Activated CD8-positive, alpha-beta memory T cell treated with anti-CD3 and anti-CD28 coated beads for 4 hours (primary cell): Measurements from ENCODE around the gene GABRG3.

Experiments used
- DNase-seq, 2 donors: peaks; one replicate each; pipeline ENCODE4 v3.0.0-alpha.2; 2020; ENCODE audit warnings: low read depth in 2 of 2

The GABRG3 gene

DNA sequence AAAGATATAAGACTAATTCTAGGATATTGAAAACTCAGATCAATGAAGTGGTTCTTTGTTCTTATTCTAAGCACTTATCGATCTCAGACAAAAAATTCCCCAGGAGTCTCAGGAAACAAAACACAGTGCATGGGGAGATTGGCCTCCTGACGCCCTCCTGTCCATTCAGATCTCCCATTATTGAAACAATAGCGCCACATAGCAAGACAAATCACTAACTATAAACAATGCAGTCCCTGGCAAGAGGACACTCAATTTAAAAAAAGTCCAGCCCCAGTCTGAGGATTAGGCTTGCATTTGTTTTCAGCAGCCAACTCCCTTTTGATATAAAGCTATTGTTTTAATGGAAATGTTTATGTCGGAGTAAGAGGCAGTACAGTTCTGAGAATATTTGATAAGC is 528.2 kb downstream of the GABRG3 start:
- DNase-seq: no peak

DNA sequence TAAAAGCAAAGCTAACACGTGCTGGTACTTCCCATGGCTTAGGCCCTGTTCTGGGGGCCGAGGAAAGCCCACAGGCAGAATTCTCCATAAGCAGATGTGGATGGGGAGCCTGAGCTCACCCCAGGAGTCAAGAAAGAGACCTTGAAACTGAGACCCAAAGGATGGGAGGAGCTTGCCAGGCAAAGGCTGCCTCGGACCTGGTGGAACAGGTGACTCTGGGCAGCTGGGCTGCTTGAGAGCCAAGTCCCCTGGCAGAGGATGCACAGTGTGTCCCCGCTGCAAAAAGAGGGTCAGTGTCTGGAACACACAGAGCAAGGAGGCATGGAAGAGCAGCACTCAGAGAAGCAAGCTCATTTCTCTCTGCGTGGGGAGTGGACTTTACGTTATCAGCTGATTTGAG is 528.7 kb downstream of the GABRG3 start:
- no peak for DNase-seq

DNA sequence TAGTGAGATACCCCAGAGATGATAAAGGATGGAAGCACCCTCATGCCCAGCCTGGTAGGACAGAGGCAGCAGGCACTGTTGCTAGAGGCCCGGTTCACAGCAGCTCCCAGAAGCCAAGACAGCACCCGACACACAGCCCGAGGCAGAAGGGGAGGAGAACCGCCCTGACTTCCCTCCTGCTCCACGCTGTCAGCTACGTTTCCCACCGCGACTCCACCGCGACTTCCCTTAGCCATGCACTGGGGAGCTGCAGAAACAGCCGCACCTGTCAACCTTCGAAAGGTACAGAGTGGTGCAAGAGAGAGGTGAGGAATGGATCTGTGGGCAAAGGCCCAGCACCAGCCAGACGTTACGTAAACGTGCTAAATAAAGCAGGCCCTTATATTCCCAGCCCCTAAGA is 529.2 kb downstream of the GABRG3 start:
- DNase-seq: no peak

- no peak for DNase-seq
Measured at GRCh38 chr15:27506752-27507151, 535.8 kb downstream of the GABRG3 start.

- DNase-seq: no peak
Measured at GRCh38 chr15:27509014-27509413, 538.0 kb downstream of the GABRG3 start.

- no peak for DNase-seq
Measured at GRCh38 chr15:27512281-27513001, 541.5 kb downstream of the GABRG3 start.

GRCh38 chr15:27514526-27514925 is 543.5 kb downstream of the GABRG3 start:
- DNase-seq: no peak

- no peak for DNase-seq
Measured at GRCh38 chr15:27527490-27528067, 556.6 kb downstream of the GABRG3 start.

GRCh38 chr15:27529399-27529798 is 558.4 kb downstream of the GABRG3 start:
- no peak for DNase-seq

DNA sequence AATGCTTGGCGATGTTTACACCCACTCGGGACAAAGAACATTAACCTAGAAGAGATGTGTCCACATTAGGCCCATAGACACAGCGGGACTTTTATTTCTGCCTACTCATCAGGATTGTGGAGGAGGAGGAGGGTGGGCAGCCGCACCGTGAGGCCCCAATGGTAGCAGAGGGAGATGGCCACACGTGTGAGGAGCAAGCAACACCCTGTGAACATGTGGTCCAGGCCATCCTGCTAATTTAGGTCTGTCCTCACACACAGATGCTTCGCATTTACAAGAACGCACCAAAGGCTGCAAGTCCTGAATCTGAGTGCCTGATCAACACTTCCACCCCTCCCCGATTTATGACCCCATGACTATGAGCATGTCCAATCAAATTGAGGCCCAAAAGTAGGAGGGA is 560.0 kb downstream of the GABRG3 start:
- no peak for DNase-seq

GRCh38 chr15:27532358-27532757 is 561.4 kb downstream of the GABRG3 start:
- DNase-seq: no peak

GRCh38 chr15:27535445-27536129 is 564.6 kb downstream of the GABRG3 start:
- DNase-seq: no peak

- DNase-seq: no peak
Measured at GRCh38 chr15:27538325-27538724, 567.3 kb downstream of the GABRG3 start.

DNA sequence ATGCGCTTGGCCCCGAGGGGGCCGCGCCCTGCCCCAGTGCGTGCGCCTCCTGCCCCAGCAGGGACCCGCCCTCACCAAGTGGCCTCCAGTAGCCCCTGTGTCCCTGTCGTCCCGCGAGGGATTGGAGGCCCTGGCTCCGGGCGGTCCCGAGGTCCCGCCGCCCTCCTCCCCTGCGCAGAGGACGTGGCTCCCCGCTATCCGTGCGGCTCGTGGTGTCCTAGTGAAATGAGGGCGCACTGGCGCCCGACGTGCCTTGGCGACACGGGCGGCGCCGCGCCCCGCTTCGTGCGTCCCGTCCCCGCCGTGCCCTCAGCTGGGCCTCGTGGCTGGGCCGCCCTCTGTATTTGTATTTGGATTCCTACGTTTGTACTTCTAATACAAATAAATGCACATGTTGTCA is 570.6 kb downstream of the GABRG3 start:
- DNase-seq: no peak

DNA sequence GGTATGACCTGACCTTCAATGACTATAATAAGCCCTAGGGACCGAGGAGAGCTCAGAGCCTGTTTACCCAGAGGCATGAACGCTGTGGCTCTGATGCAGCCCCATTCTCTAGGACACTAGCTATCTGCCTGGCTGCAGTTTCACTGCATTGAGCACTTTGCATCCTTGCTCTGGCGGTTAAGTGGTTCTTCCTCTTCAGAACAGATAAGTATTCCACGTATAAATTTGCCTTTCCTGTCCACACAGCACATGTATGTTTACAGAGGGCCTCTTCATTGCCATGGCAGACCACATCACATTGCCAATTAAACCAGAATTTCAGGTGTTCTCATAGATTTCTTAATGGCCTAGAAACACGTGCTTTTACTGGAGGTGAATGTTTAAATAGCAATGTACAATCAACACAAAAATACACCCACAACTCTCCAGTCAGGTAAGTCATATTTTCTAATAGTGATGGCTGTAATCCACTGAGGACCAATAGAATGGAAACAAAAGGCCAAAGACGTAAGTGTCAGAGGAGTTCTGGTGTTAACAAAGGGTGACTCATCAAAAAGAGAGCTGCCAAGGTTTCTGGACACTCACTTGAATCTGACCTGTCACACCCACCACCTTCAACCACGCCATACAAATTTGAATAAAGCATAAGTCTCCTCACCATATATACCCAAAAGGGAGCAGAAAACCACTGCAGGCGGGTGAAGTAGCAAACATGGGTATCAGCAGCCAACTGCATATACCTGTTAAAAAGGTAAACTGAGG is 574.7 kb downstream of the GABRG3 start:
- DNase-seq: no peak

DNA sequence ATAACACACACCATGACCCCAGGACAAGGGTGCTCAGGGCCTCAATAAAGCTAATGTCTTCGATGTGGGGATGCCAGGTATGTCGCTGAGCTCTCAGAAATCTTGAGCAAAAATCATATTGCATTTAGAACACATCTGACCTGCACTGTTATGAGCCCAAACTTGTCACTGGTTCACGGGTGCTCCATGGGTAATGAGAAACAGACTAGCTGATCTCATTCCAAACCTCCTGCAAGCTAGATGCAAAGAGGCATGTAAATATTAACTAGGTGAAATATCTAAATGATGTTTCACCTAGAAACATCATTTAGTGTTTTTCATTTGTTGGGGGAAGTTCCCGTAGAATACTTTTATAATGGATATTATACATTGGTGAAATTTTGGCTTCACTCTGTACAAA is 578.8 kb downstream of the GABRG3 start:
- DNase-seq: no peak

- no peak for DNase-seq
Measured at GRCh38 chr15:27550635-27551034, 579.7 kb downstream of the GABRG3 start.

DNA sequence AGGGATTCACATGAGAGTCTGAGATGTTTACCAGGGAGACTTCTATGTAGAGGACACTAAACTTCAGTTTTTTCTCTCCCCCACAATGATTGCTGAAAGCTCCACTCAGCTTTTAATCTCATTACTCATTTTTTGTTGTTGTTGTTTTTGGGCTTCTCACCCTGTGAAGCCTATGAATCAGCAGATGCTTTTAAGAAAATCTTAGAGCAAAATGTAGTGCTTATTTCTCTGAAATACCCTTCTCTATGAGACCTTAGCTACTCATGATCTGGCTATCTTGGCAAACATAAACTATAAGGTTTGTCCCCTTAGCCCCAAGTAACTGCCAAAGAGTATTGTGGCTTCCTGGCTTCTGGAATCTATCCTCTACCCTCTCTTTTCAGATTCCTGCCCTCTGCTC is 590.8 kb downstream of the GABRG3 start:
- DNase-seq: no peak

DNA sequence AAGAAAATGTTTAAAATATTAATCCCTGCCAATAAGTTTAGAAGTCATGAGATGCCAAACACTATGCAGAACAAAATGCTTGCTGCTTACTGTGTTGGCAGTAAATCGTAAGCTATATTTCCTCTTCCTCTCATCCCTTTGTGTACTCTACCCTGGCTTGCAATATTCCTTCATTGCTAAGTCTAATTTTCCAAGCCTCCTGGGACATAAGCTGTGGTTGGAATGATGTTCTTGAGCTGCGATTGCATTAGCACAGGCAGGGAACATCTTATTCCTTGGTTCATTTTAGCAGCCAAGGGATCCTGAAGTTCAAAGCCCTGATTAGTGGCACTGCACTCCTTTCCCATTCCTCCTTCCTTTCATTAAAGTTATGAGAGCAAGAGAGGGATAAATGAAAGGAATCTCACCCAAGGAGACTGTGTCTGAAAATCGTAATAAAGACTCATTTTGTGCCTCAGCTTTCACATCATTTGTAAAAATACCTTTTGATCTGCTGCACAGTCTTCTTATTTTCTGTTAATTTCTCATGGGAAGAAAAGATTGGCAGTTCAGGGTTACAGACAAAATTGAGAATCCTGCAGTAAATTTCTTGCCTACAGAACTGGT is 592.9 kb downstream of the GABRG3 start:
- no peak for DNase-seq

GRCh38 chr15:27564656-27565055 is 593.7 kb downstream of the GABRG3 start:
- DNase-seq: no peak

- no peak for DNase-seq
Measured at GRCh38 chr15:27570746-27571145, 599.8 kb downstream of the GABRG3 start.
